ENCODE data around the gene PAX2. TPM values are rescaled to one million over a fixed set of nuclear protein-coding genes. Genes with fewer than 3 reads are reported as not detected.
A peak's percentile ranks its signal among the peaks of the same experiment; 100 is the strongest.

PAX2 gene
- total and polyA plus RNA-seq, 7 experiments from 2014 or later = not detected

- Histone ChIP-seq H3K36me3 (ENCODE audit: control insufficient read depth in 2 of 3, insufficient read depth in 3 of 3, low read length in 3 of 3) (no peaks in the 10 kb centered on the region), H3K9me3 (ENCODE audit: control insufficient read depth in 2 of 3, low read length in 3 of 3) (no peaks in the 10 kb centered on the region), H3K27ac (ENCODE audit: low read depth, low read length) (no peak overlapping the region), H3K4me1 (ENCODE audit: control insufficient read depth in 2 of 2, insufficient read depth in 2 of 2, low read length in 2 of 2) (no peaks in the 10 kb centered on the region), H3K27me3 (ENCODE audit: control insufficient read depth in 2 of 2, insufficient read depth in 2 of 2, low read length in 2 of 2) (peaks cover 3 to 20% of the 10 kb centered on the region in 2 donors), H3K4me3 (ENCODE audit: low read length) (no peak overlapping the region)
- no peak for DNase-seq
- H3K36me3 Mint-ChIP-seq = peaks cover 0 to 4% (median 0%) of the 10 kb centered on the region in 5 donors
- peaks cover 83 to 90% (median 86%) of the 10 kb centered on the region in 5 donors for H3K27me3 Mint-ChIP-seq
- ChIA-PET CTCF (interaction anchor here (0.5 kb wide), 1 partner anchor 8 kb away, joined by 3 read pairs; no protein-coding TSS in a partner anchor), POLR2A (no interaction called here)
- peak overlapping the region in 6 of 10 donors; percentile 40 to 82 (median 78) for H3K4me3 Mint-ChIP-seq
- ATAC-seq = no peak
- peaks cover 0 to 11% (median 0%) of the 10 kb centered on the region in 11 donors for H3K9me3 Mint-ChIP-seq
- peaks cover 3 to 30% (median 19%) of the 10 kb centered on the region in 7 donors for H3K4me1 Mint-ChIP-seq
- H3K27ac Mint-ChIP-seq = no peak overlapping the region
- intact Hi-C loops (cut with micrococcal nuclease) = no loop called here
Measured at GRCh38 chr10:100714566-100714950, 30.8 kb upstream of the PAX2 start.

- ChIA-PET POLR2A (no interaction called here), CTCF (no interaction called here)
- H3K36me3 ChIP-seq (ENCODE audit: control insufficient read depth in 2 of 3, insufficient read depth in 3 of 3, low read length in 3 of 3) = no peaks in the 10 kb centered on the region
- Mint-ChIP-seq H3K4me1 (peaks cover 3 to 30% (median 19%) of the 10 kb centered on the region in 7 donors), H3K27me3 (peaks cover 87 to 90% (median 89%) of the 10 kb centered on the region in 5 donors), H3K9me3 (peaks cover 0 to 11% (median 0%) of the 10 kb centered on the region in 11 donors), H3K27ac (peak overlapping the region in 1 of 9 donors; percentile 2), H3K4me3 (peak overlapping the region; percentile 15 to 82 (median 79)), H3K36me3 (peaks cover 0 to 4% (median 0%) of the 10 kb centered on the region in 5 donors)
- no peaks in the 10 kb centered on the region for H3K4me1 ChIP-seq (ENCODE audit: control insufficient read depth in 2 of 2, insufficient read depth in 2 of 2, low read length in 2 of 2)
- intact Hi-C loops (cut with micrococcal nuclease) = no loop called here
- no peak overlapping the region for H3K4me3 ChIP-seq (ENCODE audit: low read length)
- ATAC-seq = no peak
- peaks cover 3 to 20% of the 10 kb centered on the region in 2 donors for H3K27me3 ChIP-seq (ENCODE audit: control insufficient read depth in 2 of 2, insufficient read depth in 2 of 2, low read length in 2 of 2)
- no peak for DNase-seq
- H3K27ac ChIP-seq (ENCODE audit: low read depth, low read length) = no peak overlapping the region
- no peaks in the 10 kb centered on the region for H3K9me3 ChIP-seq (ENCODE audit: control insufficient read depth in 2 of 3, low read length in 3 of 3)
Measured at GRCh38 chr10:100715101-100715444, 30.3 kb upstream of the PAX2 start.

GRCh38 chr10:100715445-100716385, 29.7 kb upstream of the PAX2 start:
- Histone ChIP-seq H3K4me3 (ENCODE audit: low read length) (no peak overlapping the region), H3K27ac (ENCODE audit: low read depth, low read length) (no peak overlapping the region), H3K9me3 (ENCODE audit: control insufficient read depth in 2 of 3, low read length in 3 of 3) (no peaks in the 10 kb centered on the region), H3K27me3 (ENCODE audit: control insufficient read depth in 2 of 2, insufficient read depth in 2 of 2, low read length in 2 of 2) (peaks cover 3 to 17% of the 10 kb centered on the region in 2 donors), H3K4me1 (ENCODE audit: control insufficient read depth in 2 of 2, insufficient read depth in 2 of 2, low read length in 2 of 2) (no peaks in the 10 kb centered on the region), H3K36me3 (ENCODE audit: control insufficient read depth in 2 of 3, insufficient read depth in 3 of 3, low read length in 3 of 3) (no peaks in the 10 kb centered on the region)
- POLR2A ChIA-PET = no interaction called here
- H3K27ac Mint-ChIP-seq = peak overlapping the region in 1 of 9 donors; percentile 2
- peaks cover 0 to 4% (median 0%) of the 10 kb centered on the region in 5 donors for H3K36me3 Mint-ChIP-seq
- ATAC-seq = no peak
- H3K4me3 Mint-ChIP-seq = peak overlapping the region; percentile 15 to 82 (median 79)
- H3K9me3 Mint-ChIP-seq = peaks cover 0 to 11% (median 0%) of the 10 kb centered on the region in 11 donors
- H3K27me3 Mint-ChIP-seq = peaks cover 88 to 92% (median 91%) of the 10 kb centered on the region in 5 donors
- CTCF ChIA-PET = no interaction called here
- peaks cover 3 to 27% (median 19%) of the 10 kb centered on the region in 7 donors for H3K4me1 Mint-ChIP-seq
- DNase-seq = no peak
- intact Hi-C loops (cut with micrococcal nuclease) = no loop called here

GRCh38 chr10:100717166-100717565, 28.2 kb upstream of the PAX2 start:
- intact Hi-C loops (cut with micrococcal nuclease) = no loop called here
- POLR2A ChIA-PET = no interaction called here

GRCh38 chr10:100718197-100718742, 27.1 kb upstream of the PAX2 start:
- Histone ChIP-seq H3K4me1 (ENCODE audit: control insufficient read depth in 2 of 2, insufficient read depth in 2 of 2, low read length in 2 of 2) (no peaks in the 10 kb centered on the region), H3K9me3 (ENCODE audit: control insufficient read depth in 2 of 3, low read length in 3 of 3) (no peaks in the 10 kb centered on the region), H3K27me3 (ENCODE audit: control insufficient read depth in 2 of 2, insufficient read depth in 2 of 2, low read length in 2 of 2) (peaks cover 3 to 15% of the 10 kb centered on the region in 2 donors), H3K4me3 (ENCODE audit: low read length) (no peak overlapping the region), H3K27ac (ENCODE audit: low read depth, low read length) (no peak overlapping the region), H3K36me3 (ENCODE audit: control insufficient read depth in 2 of 3, insufficient read depth in 3 of 3, low read length in 3 of 3) (no peaks in the 10 kb centered on the region)
- Mint-ChIP-seq H3K9me3 (peaks cover 0 to 8% (median 0%) of the 10 kb centered on the region in 11 donors), H3K4me3 (no peak overlapping the region), H3K36me3 (peaks cover 0 to 4% (median 0%) of the 10 kb centered on the region in 5 donors), H3K4me1 (peaks cover 3 to 27% (median 17%) of the 10 kb centered on the region in 7 donors), H3K27ac (no peak overlapping the region), H3K27me3 (peaks cover 82 to 89% (median 86%) of the 10 kb centered on the region in 5 donors)
- no peak for ATAC-seq
- DNase-seq = no peak
- ChIA-PET CTCF (no interaction called here), POLR2A (no interaction called here)
- intact Hi-C loops (cut with micrococcal nuclease) = no loop called here

More at GRCh38 chr10:100717166-100717565, 28.2 kb upstream of the PAX2 start:
- Mint-ChIP-seq H3K9me3 (peaks cover 0 to 11% (median 0%) of the 10 kb centered on the region in 11 donors), H3K36me3 (peaks cover 0 to 4% (median 0%) of the 10 kb centered on the region in 5 donors), H3K27me3 (peaks cover 85 to 89% (median 88%) of the 10 kb centered on the region in 5 donors), H3K27ac (no peak overlapping the region), H3K4me3 (no peak overlapping the region), H3K4me1 (peaks cover 3 to 23% (median 19%) of the 10 kb centered on the region in 7 donors)
- DNase-seq (no peak), ATAC-seq (no peak)
- no peaks in the 10 kb centered on the region for H3K9me3 ChIP-seq (ENCODE audit: control insufficient read depth in 2 of 3, low read length in 3 of 3)
- no peaks in the 10 kb centered on the region for H3K36me3 ChIP-seq (ENCODE audit: control insufficient read depth in 2 of 3, insufficient read depth in 3 of 3, low read length in 3 of 3)
- H3K27ac ChIP-seq (ENCODE audit: low read depth, low read length) = no peak overlapping the region
- peaks cover 3 to 15% of the 10 kb centered on the region in 2 donors for H3K27me3 ChIP-seq (ENCODE audit: control insufficient read depth in 2 of 2, insufficient read depth in 2 of 2, low read length in 2 of 2)
- no peak overlapping the region for H3K4me3 ChIP-seq (ENCODE audit: low read length)
- H3K4me1 ChIP-seq (ENCODE audit: control insufficient read depth in 2 of 2, insufficient read depth in 2 of 2, low read length in 2 of 2) = no peaks in the 10 kb centered on the region
- CTCF ChIA-PET = no interaction called here

GRCh38 chr10:100723180-100723579, 22.2 kb upstream of the PAX2 start:
- ChIA-PET POLR2A (no interaction called here), CTCF (no interaction called here)
- peaks cover 0 to 1% (median 0%) of the 10 kb centered on the region in 11 donors for H3K9me3 Mint-ChIP-seq
- peaks cover 2 to 3% of the 10 kb centered on the region in 2 donors for H3K27me3 ChIP-seq (ENCODE audit: control insufficient read depth in 2 of 2, insufficient read depth in 2 of 2, low read length in 2 of 2)
- DNase-seq = no peak
- no peaks in the 10 kb centered on the region for H3K9me3 ChIP-seq (ENCODE audit: control insufficient read depth in 2 of 3, low read length in 3 of 3)
- no peak overlapping the region for H3K4me3 ChIP-seq (ENCODE audit: low read length)
- H3K27ac ChIP-seq (ENCODE audit: low read depth, low read length) = no peak overlapping the region
- intact Hi-C loops (cut with micrococcal nuclease) = no loop called here
- H3K36me3 Mint-ChIP-seq = peaks cover 0 to 3% (median 0%) of the 10 kb centered on the region in 5 donors
- no peak for ATAC-seq
- peaks cover 0 to 9% (median 4%) of the 10 kb centered on the region in 7 donors for H3K4me1 Mint-ChIP-seq
- H3K4me3 Mint-ChIP-seq = peak overlapping the region in 3 of 10 donors; percentile 26 to 72 (median 49)
- H3K27ac Mint-ChIP-seq = no peak overlapping the region
- peaks cover 75 to 89% (median 82%) of the 10 kb centered on the region in 5 donors for H3K27me3 Mint-ChIP-seq
- H3K36me3 ChIP-seq (ENCODE audit: control insufficient read depth in 2 of 3, insufficient read depth in 3 of 3, low read length in 3 of 3) = no peaks in the 10 kb centered on the region
- no peaks in the 10 kb centered on the region for H3K4me1 ChIP-seq (ENCODE audit: control insufficient read depth in 2 of 2, insufficient read depth in 2 of 2, low read length in 2 of 2)
